PFSK-1 (cell line): ENCODE measurements around the gene MARCHF10.

Experiments
- POLR2AphosphoS5 ChIP-seq: IDR thresholded peaks from 2 replicates; pipeline ENCODE4 v1.6.1; 2012; ENCODE audit warnings: low read depth, mild to moderate bottlenecking, control low read depth, low read length, moderate library complexity
- REST ChIP-seq, 2 experiments: IDR thresholded peaks; 2 replicates each; pipeline versions ENCODE4 v1.6.1 to v1.8.0; 2011 to 2012; ENCODE audit warnings: low read depth in 2 of 2, low read length in 2 of 2, control low read depth in 1 of 2, inconsistent platforms in 1 of 2, mild to moderate bottlenecking in 1 of 2, moderate library complexity in 1 of 2; ENCODE audit not compliant: insufficient read depth in 1 of 2
- TAF1 ChIP-seq: IDR thresholded peaks from 2 replicates; pipeline ENCODE4 v1.6.1; 2012; ENCODE audit warnings: low read length, control low read depth, borderline replicate concordance; ENCODE audit not compliant: insufficient read depth

- TF ChIP-seq POLR2AphosphoS5: no peak
- TF ChIP-seq REST (IDR thresholded peaks at IDR 0.05; ENCODE audit: insufficient read depth in 1 of 2, low read depth in 2 of 2, low read length in 2 of 2): no peak
- TF ChIP-seq TAF1: no peak
Observed at GRCh38 chr17:62662855-62663254, 145.3 kb downstream of the MARCHF10 start.
